ENCODE data around the gene DDX10. TPM values are rescaled to one million over a fixed set of nuclear protein-coding genes. Genes with fewer than 3 reads are reported as not detected.
"Not testable (repeated sequence)": the region's sequence is repeated elsewhere in the genome, so short reads cannot be mapped to it uniquely, and the experiment has no call there.

Gene DDX10
- total RNA-seq, 1 experiment from 2014 or later, result 43.4 TPM

DNA sequence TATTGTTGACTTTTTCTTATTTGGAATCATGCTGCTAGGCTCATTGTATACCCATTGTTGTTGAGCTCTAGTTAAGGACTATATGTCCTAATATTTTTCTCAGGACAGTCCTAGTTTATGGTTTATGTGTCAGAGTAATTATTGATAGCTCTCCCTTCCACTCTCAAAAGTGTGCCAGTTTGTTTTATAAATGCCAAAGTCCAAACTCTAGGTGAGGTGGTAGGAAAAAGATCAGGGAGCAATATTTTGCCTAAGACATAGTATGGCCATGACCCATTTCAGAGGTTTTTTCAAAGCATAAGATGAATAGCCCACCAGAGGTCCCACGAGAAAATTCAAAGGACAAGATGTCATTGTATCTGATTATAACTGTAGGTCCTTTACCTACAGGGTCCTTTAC, 20.9 kb upstream of the DDX10 start:
- Histone ChIP-seq H3K4me1 (no peaks in the 10 kb centered on the region), H3K27ac (no peak overlapping the region), H3K9me3 (replicated peaks) (no peaks in the 10 kb centered on the region), H3K27me3 (no peaks in the 10 kb centered on the region), H3K36me3 (no peaks in the 10 kb centered on the region), H3K4me3 (no peak overlapping the region)
- DNase-seq, result no peak

DNA sequence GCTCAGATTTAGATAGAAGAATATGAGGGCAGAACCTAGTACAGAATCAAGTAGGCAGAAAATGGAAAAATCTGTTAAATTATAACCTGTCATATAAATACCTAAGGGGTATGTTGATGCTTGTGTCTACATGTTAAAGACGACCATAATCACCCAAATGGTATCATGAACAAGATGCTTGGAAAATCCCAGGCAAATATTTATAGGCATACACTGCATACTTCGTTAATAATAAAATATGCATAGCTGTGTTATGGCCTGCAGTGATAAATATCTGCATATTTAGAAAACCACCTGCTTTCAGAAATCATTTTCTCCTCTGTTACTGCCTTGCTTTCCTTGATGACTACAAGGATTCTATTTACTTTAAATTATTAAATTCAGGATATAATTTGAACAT, 18.9 kb upstream of the DDX10 start:
- DNase-seq, result no peak
- Histone ChIP-seq H3K9me3 (replicated peaks) (no peaks in the 10 kb centered on the region), H3K4me1 (no peaks in the 10 kb centered on the region), H3K27ac (no peak overlapping the region), H3K36me3 (no peaks in the 10 kb centered on the region), H3K27me3 (no peaks in the 10 kb centered on the region), H3K4me3 (no peak overlapping the region)

DNA sequence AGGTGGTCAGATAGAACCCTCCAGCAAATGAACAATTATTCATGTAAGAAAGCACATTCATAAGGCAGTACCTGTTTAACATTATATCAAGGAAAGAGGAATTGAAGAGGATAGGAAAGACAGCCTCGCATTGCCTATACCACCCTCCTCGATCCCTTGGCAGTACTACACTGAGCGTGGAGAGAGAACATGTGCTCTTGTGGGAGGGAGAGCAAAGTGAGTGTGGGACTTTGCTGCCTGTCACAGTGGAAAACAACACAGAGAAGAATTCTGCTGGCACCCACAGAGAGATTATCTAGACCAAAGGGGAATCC, 17.5 kb upstream of the DDX10 start:
- Histone ChIP-seq H3K27ac (no peak overlapping the region), H3K27me3 (no peaks in the 10 kb centered on the region)

DNA sequence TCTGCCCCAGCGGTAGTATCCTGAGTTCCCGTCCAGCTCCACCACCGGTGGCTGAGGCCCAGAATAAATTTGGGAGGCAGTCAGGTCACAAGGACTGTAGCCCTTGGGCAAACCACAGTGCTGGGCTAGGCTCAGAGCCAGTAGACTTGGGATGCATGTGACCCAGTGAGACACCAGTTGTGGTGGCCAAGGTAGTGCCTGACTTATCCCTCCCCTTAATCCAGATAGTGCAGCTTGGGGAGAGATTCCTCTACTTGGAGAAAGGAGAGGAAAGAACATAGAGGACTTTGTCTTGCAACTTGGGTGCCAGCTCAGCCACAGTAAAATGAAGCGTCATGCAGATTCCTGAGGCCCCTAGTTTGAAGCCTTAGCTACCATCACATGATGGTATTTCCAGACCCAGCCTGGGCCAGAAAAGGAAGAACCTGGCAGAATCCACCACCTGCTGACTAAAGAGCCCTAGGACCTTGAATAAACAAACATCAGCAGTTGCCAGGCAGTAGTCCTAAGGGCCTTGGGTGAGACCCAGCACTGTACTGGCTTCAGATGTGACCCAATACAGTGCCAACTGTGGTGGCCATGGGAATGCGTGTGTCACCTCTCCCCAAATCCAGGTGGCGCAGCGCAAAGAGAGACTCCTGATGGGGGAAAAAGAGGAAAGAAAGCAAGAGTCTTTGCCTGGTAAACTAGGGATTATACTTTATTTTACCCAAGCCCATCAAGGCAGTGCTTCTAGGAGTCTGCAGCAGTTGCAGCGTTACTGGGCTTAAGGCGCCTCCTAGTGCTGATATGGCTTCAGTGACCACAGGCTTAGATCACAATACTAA, 17.0 kb upstream of the DDX10 start:
- Histone ChIP-seq H3K27ac (no peak overlapping the region), H3K9me3 (replicated peaks) (no peaks in the 10 kb centered on the region)
- DNase-seq, result peak; percentile 56 to 76

More for the DNA sequence above, 17.5 kb upstream of the DDX10 start:
- Histone ChIP-seq H3K4me1 (no peaks in the 10 kb centered on the region), H3K9me3 (replicated peaks) (no peaks in the 10 kb centered on the region), H3K4me3 (no peak overlapping the region), H3K36me3 (no peaks in the 10 kb centered on the region)
- no peak for DNase-seq

DNA sequence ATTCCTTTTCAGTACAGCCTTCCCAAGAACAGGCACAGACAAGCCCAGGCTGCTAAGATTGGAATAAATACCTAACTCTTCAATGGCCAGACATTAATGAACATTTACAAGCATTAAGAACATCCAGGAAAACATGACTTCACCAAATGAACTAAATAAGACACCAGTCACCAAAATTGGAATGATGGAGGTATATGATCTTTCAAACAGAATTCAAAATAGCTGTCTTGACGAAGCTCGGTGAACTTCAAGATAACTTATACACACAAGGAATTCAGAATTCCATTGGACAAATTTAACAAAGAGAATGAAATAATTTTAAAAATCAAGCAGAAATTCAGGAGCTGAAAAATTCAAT, 16.4 kb upstream of the DDX10 start:
- Histone ChIP-seq H3K4me1 (no peaks in the 10 kb centered on the region), H3K27ac (no peak overlapping the region), H3K27me3 (no peaks in the 10 kb centered on the region), H3K9me3 (replicated peaks) (no peaks in the 10 kb centered on the region), H3K4me3 (no peak overlapping the region), H3K36me3 (no peaks in the 10 kb centered on the region)
- no peak for DNase-seq

More for the DNA sequence above, 17.0 kb upstream of the DDX10 start:
- Histone ChIP-seq H3K4me1 (no peaks in the 10 kb centered on the region), H3K36me3 (no peaks in the 10 kb centered on the region), H3K4me3 (no peak overlapping the region), H3K27me3 (no peaks in the 10 kb centered on the region)

DNA sequence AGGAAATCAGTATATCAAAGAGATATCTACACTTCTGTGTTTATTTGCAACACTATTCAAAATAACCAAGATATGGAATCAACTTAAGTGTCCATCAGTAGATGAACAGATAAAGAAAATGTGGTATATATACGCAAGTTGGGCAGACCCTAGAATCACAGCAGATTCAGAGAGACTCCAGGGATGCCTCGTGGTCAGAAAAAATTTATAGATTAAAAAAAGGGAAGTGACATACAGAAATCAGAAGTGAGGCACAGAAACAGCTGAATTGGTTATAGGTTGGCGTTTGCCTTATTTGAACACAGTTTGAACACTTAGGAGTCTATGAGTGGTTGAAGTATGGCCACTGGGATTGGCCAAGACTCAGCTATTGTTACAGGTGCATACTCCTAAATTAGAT, 10.8 kb upstream of the DDX10 start:
- H3K4me1 ChIP-seq; H3K9me3 ChIP-seq (replicated peaks); H3K27me3 ChIP-seq; H3K4me3 ChIP-seq; DNase-seq; H3K27ac ChIP-seq; H3K36me3 ChIP-seq: not testable (repeated sequence)

DNA sequence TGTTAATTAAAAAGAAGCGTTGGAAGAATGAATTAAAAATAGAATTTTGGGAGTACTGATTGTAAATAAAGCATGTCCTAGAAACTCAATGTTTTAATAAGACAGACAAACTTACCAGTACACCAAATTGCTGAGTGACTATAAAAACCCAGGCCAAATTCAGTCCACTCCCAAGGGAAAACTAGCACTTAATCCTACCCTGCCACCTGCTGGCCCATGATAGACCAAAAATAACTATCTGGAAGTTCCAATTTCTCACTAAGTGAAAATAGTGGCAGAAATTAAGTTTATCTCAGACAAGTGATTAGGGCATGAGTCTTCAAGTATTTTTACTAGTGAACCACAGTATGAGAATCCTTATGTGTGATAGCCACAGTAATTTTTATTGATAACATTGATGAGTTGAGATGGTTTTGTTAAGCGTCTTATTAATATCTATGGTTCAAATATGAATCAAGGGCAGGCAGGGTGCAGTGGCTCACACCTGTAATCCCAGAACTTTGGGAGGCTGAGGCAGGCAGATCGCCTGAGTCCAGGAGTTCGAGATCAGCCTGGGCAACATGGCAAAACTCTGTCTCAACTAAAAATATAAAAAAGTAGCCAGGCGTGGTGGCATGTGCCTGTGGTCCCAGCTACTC, 9.8 kb upstream of the DDX10 start:
- no peak overlapping the region for H3K4me3 ChIP-seq
- H3K4me1 ChIP-seq, result no peaks in the 10 kb centered on the region
- H3K9me3 ChIP-seq (replicated peaks), result no peaks in the 10 kb centered on the region
- no peaks in the 10 kb centered on the region for H3K36me3 ChIP-seq
- no peaks in the 10 kb centered on the region for H3K27me3 ChIP-seq
- no peak overlapping the region for H3K27ac ChIP-seq
- DNase-seq, result peak; percentile 9 to 61

DNA sequence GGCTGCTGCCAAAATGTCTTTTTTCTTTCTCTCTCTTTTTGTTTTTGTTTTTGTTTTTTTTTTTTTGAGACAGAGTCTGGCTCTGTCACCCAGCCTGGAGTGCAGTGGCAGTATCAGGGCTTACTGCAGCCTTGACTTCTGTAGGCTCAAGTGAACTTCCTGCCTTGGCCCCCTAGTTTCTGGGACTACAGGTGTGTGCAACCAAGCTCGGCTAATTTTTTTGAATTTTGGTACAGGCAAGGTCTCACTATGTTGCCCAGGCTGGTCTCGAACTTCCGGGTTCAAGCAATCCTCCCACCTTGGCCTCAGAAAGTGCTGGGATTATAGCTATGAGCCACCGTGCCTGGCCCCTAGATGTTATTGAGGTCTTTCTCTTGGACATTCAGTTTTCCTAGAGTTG, 2.2 kb upstream of the DDX10 start:
- Histone ChIP-seq H3K4me3 (no peak overlapping the region), H3K9me3 (replicated peaks) (no peaks in the 10 kb centered on the region), H3K27ac (no peak overlapping the region), H3K4me1 (no peaks in the 10 kb centered on the region), H3K27me3 (no peaks in the 10 kb centered on the region), H3K36me3 (no peaks in the 10 kb centered on the region)
- no peak for DNase-seq

DNA sequence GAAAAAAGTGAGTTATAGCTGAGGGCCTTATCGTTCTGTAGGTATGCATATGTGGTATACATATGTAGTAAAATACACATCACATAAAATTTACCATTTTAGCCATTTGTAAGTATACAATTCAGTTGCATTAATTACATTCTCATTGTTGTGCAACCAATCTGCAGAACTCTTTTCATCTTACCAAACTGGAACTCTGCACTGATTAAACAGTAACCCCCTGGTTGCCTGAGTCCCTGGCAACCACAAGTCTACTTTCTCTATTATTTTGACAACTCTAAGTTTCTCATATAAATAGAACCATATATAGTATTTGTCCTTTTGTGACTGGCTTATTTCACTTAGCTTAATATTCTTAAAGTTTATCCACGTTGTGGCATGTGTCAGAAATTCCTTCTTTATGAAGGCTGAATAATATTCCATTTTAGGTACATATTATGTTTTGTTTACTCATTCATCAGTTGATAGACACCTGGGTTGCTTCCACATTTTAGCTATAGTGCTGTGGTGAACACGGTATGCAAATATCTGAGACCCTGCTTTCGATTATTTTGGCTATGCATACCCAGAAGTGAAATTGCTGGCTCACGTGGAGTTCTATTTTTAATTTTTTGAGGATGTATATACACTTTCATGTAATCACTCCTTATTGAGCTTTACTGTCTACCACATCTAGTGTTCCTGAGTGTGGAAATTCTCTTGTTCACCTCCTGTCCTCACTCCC, 1.6 kb upstream of the DDX10 start:
- Histone ChIP-seq H3K4me1 (no peaks in the 10 kb centered on the region), H3K9me3 (replicated peaks) (no peaks in the 10 kb centered on the region), H3K36me3 (no peaks in the 10 kb centered on the region), H3K27ac (no peak overlapping the region), H3K4me3 (no peak overlapping the region), H3K27me3 (no peaks in the 10 kb centered on the region)
- no peak for DNase-seq

DNA sequence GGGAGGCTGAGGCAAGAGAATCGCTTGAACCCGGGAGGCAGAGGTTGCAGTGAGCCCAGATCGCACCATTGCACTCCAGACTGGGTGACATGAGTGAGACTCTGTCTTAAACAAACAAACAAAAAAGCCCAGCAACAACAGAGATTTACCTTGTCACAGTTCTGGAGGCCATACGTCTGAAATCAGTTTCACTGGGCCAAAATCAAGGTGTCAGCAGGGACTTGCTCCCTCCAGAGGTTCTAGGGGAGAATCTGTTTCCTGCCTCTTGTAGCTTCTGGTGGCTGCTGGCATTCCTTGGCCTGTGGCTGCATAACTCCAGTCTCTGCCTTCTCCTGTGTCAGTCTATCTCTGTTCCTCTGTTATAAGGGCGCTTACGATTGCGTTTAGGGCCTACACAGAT, 1.5 kb downstream of the DDX10 start:
- Histone ChIP-seq H3K27ac (no peak overlapping the region), H3K9me3 (replicated peaks) (no peaks in the 10 kb centered on the region), H3K4me3 (no peak overlapping the region), H3K4me1 (peaks cover 14% of the 10 kb centered on the region), H3K27me3 (no peaks in the 10 kb centered on the region), H3K36me3 (no peaks in the 10 kb centered on the region)
- no peak for DNase-seq

DNA sequence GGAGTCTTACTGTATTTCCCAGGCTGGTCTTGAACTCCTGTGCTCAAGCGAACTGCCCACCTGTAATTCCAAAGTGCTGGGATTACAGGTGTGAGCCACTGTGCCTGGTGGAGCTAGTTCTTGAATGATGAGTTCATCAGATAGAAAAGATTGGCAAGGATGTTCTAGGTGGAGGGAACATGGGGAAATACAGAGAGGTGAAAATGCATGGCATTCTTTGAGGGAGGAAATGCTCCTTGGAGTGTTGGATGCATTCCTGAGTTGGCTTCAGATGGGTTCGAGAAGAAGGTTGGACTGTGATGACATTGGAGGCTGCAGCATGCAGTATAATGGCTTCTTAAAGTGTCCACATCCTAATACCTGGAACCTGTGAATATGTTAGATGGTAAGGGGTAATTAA, 4.4 kb downstream of the DDX10 start:
- no peaks in the 10 kb centered on the region for H3K9me3 ChIP-seq (replicated peaks)
- H3K36me3 ChIP-seq, result no peaks in the 10 kb centered on the region
- H3K4me3 ChIP-seq, result no peak overlapping the region
- no peaks in the 10 kb centered on the region for H3K27me3 ChIP-seq
- H3K27ac ChIP-seq, result no peak overlapping the region
- no peak for DNase-seq
- peaks cover 16% of the 10 kb centered on the region for H3K4me1 ChIP-seq

DNA sequence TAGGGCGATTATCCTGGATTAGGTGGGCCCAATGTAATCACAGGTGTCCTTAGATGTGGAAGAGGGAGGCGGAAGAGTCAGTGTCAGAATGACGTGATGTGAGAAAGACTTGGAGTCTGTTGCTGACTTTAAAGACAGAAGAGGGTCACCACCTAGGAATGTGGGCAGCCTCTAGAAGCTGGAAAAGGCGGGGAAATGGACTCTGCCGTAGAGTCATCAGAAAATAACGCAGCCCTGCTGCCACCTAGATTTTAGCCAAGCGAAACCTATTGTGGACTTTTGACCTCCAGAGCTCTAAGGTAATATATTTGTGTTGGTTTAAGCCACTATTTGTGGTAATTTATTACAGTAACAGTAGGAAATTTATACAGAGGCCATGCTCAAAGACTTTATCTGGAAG, 4.8 kb downstream of the DDX10 start:
- no peak for DNase-seq
- peak overlapping the region; percentile 86 for H3K27ac ChIP-seq
- H3K27me3 ChIP-seq, result no peaks in the 10 kb centered on the region
- no peak overlapping the region for H3K4me3 ChIP-seq
- no peaks in the 10 kb centered on the region for H3K36me3 ChIP-seq
- no peaks in the 10 kb centered on the region for H3K9me3 ChIP-seq (replicated peaks)
- peaks cover 16% of the 10 kb centered on the region for H3K4me1 ChIP-seq

DNA sequence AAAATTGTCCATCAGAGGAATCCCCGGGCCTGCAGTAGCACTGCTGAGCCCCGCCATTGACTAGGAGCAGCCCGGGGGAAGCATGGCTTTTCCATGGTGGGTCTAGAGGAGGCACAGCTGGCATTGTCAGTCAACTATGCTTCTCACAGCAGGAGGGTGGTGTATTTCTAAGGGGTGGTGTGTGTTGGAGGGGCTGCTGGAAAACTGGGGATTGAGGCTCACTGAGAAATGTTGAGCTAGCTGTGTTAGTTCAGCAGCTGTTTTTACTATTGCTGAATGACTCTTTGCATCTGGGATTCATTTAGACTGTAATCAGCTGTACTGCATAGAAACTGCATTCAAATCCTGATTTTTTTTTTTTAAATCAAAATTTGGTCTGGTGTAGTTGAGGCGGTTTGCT, 5.6 kb downstream of the DDX10 start:
- peak overlapping the region; percentile 21 for H3K4me3 ChIP-seq
- H3K27me3 ChIP-seq, result no peaks in the 10 kb centered on the region
- H3K9me3 ChIP-seq (replicated peaks), result no peaks in the 10 kb centered on the region
- no peaks in the 10 kb centered on the region for H3K36me3 ChIP-seq
- peak; percentile 89 to 95 for DNase-seq
- peaks cover 16% of the 10 kb centered on the region for H3K4me1 ChIP-seq
- H3K27ac ChIP-seq, result peak overlapping the region; percentile 86

DNA sequence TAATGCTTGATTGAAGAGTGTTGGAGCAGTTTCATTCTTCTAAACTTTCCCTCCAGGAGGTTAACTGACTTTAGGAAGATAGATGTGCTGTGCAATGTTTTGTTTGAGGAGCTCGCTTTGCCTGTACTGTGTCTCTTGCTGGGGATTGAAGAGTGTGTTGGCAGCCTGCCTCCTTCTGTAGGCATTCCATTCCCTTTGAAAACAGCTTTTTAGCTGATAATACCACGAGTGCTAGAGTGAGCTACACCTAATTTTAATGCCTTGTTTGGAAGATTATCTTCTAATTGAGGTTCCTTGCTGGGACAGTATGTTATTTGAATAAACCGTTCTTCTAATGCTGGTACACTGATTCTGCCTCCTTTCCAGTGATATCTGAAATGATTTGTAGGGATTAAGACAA, 7.2 kb downstream of the DDX10 start:
- H3K4me3 ChIP-seq, result no peak overlapping the region
- no peak for DNase-seq
- no peak overlapping the region for H3K27ac ChIP-seq

DNA sequence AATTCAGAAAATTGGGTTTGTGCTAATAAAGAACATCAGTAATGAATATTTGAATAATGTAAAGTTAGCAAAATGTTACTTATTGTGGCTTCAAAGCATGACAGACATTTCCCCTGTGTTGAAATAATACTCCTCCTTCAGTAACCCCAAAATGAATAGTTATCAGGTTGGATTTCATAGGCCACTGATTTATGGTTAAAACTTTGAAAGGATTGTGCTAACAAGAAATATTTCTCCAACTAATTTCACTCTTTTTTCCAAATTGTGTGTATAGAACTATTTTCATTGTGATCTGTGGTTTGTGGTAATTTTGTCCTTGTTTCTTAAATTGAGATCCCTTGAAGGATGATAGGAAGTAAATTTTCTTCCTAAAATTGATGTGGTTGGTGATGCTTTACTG, 7.9 kb downstream of the DDX10 start:
- peaks cover 16% of the 10 kb centered on the region for H3K4me1 ChIP-seq
- H3K36me3 ChIP-seq, result peaks cover 9% of the 10 kb centered on the region; the same call in 1 of the 2 replicates
- DNase-seq, result no peak
- no peak overlapping the region for H3K27ac ChIP-seq
- no peak overlapping the region for H3K4me3 ChIP-seq
- H3K9me3 ChIP-seq (replicated peaks), result no peaks in the 10 kb centered on the region
- no peaks in the 10 kb centered on the region for H3K27me3 ChIP-seq

More for the DNA sequence above, 7.2 kb downstream of the DDX10 start:
- Histone ChIP-seq H3K4me1 (peaks cover 16% of the 10 kb centered on the region), H3K36me3 (peaks cover 7% of the 10 kb centered on the region; the same call in 1 of the 2 replicates), H3K9me3 (replicated peaks) (no peaks in the 10 kb centered on the region), H3K27me3 (no peaks in the 10 kb centered on the region)
